Motor neuron (in vitro differentiated cells): ENCODE measurements around the gene DLG2. TPM values are rescaled to one million over a fixed set of nuclear protein-coding genes. Genes with fewer than 3 reads are reported as not detected.

ENCODE experiments used
- ATAC-seq, 8 experiments: fragments of 200-7000 bp; cut with Tn5 transposase; replicated peaks in 6 of 8; 2 replicates each; pipeline ENCODE4 v1.8.0; 2021; ENCODE audit warnings: mild to moderate bottlenecking in 8 of 8, moderate library complexity in 8 of 8
- H3K27ac ChIP-seq, 2 donors: fragments of 250-450 bp; sonication (Bioruptor Pico); 2 replicates each; pipeline ENCODE4 v1.9.0; 2021; ENCODE audit warnings: antibody characterized with exemption in 2 of 2, mild to moderate bottlenecking in 2 of 2, moderate library complexity in 1 of 2
- H3K4me1 ChIP-seq, 2 donors: fragments of 250-450 bp; sonication (Bioruptor Pico); replicated peaks in 1 of 2; 2 replicates each; pipeline ENCODE4 v1.6.1; 2021; ENCODE audit warnings: antibody characterized with exemption in 2 of 2, mild to moderate bottlenecking in 2 of 2, moderate library complexity in 1 of 2
- H3K4me3 ChIP-seq, 5 donors: fragments of 250-450 bp; sonication (Bioruptor Pico); 2 replicates each; pipeline ENCODE4 v1.9.0; 2021; ENCODE audit warnings: antibody characterized with exemption in 5 of 5, mild to moderate bottlenecking in 5 of 5, moderate library complexity in 4 of 5
- WGBS, 10 experiments: fragments of 450-650 bp; shearing (Covaris generic); methylation state at CpG; one replicate each; pipeline ENCODE4 v1.0.0; 2022; 5-methylcytosine and 5-hydroxymethylcytosine counted together
- in situ Hi-C, 9 experiments: fragments of 400-800 bp; cut with MboI; loops; one replicate each; pipeline ENCODE4 v1.15.0; 2021; ENCODE audit warnings: low sequenced_read_pairs in 9 of 9, low pct_unique_long_range_greater_than_20kb in 2 of 9; ENCODE audit not compliant: unreplicated experiment in 9 of 9
- total RNA-seq, 8 experiments: library from RNA; unstranded; fragments of 300-600 nt; gene quantifications; 2 replicates each; pipeline versions ENCODE4 v1.2.3 to v1.2.4, GENCODE V29; 2022

The DLG2 gene
- total RNA-seq, 8 experiments from 2014 or later = 1.3 to 17.5 (median 6.5) TPM

DNA sequence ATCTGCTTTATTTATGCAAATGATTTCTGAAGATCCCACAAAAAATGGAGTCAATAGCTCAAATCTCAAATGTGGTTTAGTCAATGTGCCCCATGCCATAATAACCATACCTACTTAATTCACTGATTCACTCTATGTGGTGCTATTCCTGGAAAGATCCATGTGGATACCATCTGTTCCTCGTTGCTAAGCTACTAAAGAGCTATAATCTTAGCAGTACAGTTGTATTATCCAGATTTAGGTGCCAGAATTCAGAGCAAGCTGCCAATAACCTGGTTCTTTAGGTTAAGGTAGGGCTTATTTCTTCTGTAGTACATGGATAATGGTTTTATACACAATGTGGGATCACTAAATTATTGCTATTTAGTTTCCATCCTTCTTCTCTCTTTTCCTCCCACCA lies 1366.3 kb downstream of the DLG2 start:
- in situ Hi-C loops = loop anchor here in 3 of 9 experiments (25.0 kb wide), 1 partner anchor 424 kb away; no protein-coding TSS in a partner anchor
- peak in 3 of 8 experiments; percentile 36 to 74 (median 48) for ATAC-seq
- H3K4me3 ChIP-seq = no peak overlapping the region
- no peaks in the 10 kb centered on the region for H3K4me1 ChIP-seq
- 0 to 67% (median 0%) methylated on average over 1 of the region's 1 CpG; no CpG with 5 or more reads in 3 of the 10 experiments for whole genome bisulfite sequencing, 10 experiments
- H3K27ac ChIP-seq = no peak overlapping the region

- no peak for ATAC-seq
- no peak overlapping the region for H3K4me3 ChIP-seq
- no peak overlapping the region for H3K27ac ChIP-seq
- 73 to 100% (median 100%) methylated on average over 1 of the region's 1 CpG; no CpG with 5 or more reads in 6 of the 10 experiments for WGBS, 10 experiments
- in situ Hi-C loops = loop anchor here in 3 of 9 experiments (25.0 kb wide), 1 partner anchor 419 kb away; no protein-coding TSS in a partner anchor
- H3K4me1 ChIP-seq = no peaks in the 10 kb centered on the region
Observed at GRCh38 chr11:84256618-84257017, 1370.5 kb downstream of the DLG2 start.

- 40 to 96% (median 75%) methylated on average over 2 to 5 of the region's 5 CpGs; no CpG with 5 or more reads in 6 of the 10 experiments for WGBS, 10 experiments
- no peak overlapping the region for H3K27ac ChIP-seq
- H3K4me1 ChIP-seq = no peaks in the 10 kb centered on the region
- ATAC-seq = no peak
- in situ Hi-C loops = loop anchor here in 3 of 9 experiments (25.0 kb wide), 1 partner anchor 418 kb away; no protein-coding TSS in a partner anchor
- H3K4me3 ChIP-seq = no peak overlapping the region
Observed at GRCh38 chr11:84255483-84255882, 1371.7 kb downstream of the DLG2 start.

DNA sequence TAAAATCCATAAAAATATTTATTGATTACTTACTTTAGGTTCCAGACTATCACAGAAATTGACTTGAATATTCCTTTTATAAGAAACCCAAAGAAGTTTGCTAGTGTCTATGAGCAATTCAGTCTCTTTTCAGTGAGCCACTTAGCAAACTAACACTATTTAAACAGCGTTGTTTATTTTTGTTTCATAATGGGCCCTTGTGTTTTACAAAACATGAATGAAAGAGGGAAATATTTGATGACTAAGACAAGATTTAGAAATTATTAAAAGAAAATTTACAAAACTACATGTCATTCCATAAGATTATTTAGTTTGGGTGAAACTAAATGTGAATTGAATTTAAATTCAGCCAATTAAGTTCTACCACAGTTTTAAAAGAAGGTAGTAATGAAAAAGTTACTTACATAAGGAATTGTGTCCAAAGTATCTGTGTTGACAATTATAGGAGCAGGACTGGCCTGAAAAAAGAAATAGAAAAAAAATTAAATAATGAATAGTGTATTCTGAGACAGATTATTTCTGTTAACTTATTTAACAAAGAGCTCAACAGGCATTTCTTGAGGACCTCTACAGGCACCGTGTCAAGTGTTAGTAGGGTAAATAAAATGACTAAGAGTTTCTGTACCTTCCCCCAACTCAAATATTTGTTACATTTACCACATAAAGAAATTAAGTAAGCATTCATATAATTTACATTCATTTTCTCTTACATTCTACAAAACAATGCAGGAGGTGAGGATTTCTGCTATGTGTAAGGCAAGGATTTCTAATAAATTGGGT lies 1376.1 kb downstream of the DLG2 start:
- ATAC-seq = no peak
- no peak overlapping the region for H3K27ac ChIP-seq
- 22 to 100% (median 80%) methylated on average over 1 to 2 of the region's 2 CpGs; no CpG with 5 or more reads in 1 of the 10 experiments for WGBS, 10 experiments

DNA sequence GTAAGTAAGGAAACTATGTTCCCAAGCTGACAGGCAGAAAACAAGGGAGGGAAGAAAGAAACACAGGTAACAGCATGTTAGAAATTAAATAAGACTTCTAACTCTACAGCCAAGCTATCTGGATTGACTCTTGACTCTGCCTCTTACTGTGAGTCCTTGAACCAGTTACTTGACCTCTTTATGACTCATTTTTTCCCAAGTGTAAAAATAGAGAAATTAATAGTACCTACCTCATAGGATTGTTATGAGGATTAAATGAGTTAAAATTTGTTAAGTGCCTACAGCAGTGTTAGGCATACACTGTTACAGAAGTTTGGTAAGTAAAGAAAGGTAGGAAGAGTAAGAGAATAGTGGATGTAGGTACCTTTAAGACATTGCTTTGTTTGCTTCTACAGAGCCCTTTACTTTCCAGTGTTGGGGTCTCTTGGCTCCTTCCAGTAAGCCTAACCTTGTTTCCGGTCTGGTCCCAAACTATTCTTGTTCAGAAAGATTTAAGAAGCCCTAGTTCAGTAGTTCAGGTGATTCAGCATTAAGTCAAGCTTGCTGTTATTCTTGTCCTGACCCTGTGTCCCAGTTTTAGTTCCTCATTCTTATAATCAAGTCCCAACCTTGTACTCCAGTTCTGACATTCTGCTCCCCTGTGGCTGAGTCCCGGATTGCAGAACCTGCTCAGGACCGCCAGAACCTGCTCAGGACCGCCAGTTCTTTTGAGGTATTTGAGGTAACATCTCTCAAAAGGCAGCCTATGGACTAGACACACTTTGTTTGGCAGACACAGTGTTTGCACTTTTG lies 1377.6 kb downstream of the DLG2 start:
- 27 to 100% (median 81%) methylated on average over 1 to 4 of the region's 4 CpGs; no CpG with 5 or more reads in 3 of the 10 experiments for WGBS, 10 experiments
- H3K4me1 ChIP-seq = peaks cover 0 to 4% of the 10 kb centered on the region in 2 donors
- no peak overlapping the region for H3K27ac ChIP-seq
- ATAC-seq = no peak
- no peak overlapping the region for H3K4me3 ChIP-seq
- in situ Hi-C loops = loop anchor here in 3 of 9 experiments (25.0 kb wide), 1 partner anchor 412 kb away; no protein-coding TSS in a partner anchor

More for the DNA sequence above, 1376.1 kb downstream of the DLG2 start:
- in situ Hi-C loops = loop anchor here in 3 of 9 experiments (25.0 kb wide), 1 partner anchor 414 kb away; no protein-coding TSS in a partner anchor
- Histone ChIP-seq H3K4me3 (no peak overlapping the region), H3K4me1 (peaks cover 0 to 4% of the 10 kb centered on the region in 2 donors)

DNA sequence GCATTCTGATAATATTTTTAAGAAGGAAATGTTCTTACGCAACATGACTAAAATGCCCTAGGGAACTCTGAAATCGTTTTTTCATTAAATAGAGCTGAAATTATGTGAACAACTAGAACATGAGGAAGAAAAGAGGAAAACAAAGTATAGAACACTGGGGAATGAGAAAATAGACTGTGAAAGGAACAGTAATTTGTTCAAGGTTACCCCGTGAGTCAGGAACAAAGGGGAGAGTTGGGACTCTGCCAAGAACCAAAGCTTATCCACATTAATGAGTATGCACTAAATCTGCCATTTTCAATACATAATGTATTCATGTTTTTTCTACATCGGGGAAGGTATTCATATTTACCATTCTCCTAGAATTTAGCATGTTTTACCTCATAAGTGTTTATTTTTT lies 1379.2 kb downstream of the DLG2 start:
- Histone ChIP-seq H3K4me3 (no peak overlapping the region), H3K4me1 (peaks cover 0 to 4% of the 10 kb centered on the region in 2 donors), H3K27ac (no peak overlapping the region)
- in situ Hi-C loops = no loop called here
- peak in 3 of 8 experiments; percentile 66 to 73 (median 66) for ATAC-seq
- 31 to 84% (median 59%) methylated on average over 3 to 4 of the region's 4 CpGs for WGBS, 10 experiments

DNA sequence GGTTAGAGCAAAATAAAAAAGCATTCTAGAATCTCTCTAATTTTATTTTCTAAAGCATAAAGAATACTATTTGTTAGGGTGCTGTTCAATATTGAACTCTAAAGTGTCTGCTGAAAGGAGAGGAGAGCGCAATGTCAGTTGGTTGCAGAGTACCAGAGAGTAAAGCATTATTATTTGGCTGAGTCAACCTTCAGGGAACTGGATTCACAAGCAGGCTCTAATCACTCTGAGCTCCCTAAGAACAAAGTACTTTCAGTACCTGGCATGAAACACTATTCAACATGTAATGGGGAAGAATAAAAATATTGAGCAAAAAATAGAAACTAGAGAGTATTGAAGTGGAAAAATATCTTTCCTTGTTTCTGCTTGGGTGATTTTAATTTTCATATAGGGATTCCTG lies 1380.0 kb downstream of the DLG2 start:
- ATAC-seq = no peak
- H3K27ac ChIP-seq = no peak overlapping the region
- H3K4me3 ChIP-seq = no peak overlapping the region
- in situ Hi-C loops = no loop called here
- 80 to 100% (median 100%) methylated on average over 1 of the region's 1 CpG; no CpG with 5 or more reads in 2 of the 10 experiments for WGBS, 10 experiments
- H3K4me1 ChIP-seq = peaks cover 0 to 4% of the 10 kb centered on the region in 2 donors

DNA sequence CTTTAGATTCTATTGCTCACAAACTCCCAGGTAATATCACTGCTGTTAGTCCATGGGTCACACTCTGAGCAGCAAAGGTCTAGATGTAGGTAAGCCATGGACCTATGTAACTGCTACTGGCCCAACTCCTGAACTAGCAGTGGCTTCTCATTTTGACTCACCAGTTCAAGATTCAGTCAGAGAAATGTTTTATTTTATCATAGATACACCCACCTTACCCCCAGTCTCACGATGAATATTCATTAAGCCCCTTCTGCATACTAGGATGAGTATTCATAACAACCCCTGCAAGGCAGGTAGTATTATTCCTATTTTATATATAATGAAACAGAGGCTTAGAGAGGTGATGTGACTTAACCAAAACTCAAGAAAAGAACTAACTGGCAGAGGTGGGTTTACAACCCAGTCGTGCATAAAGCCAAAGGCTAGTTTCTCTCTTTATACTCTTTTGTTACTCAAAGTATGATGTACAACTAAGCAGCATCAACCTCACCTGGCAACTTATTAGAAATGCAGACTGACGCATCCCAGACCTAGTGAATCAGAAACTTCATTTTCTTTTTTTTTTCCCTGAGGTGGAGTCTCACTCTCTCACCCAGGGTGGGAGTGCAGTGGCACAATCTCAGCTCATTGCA lies 1383.4 kb downstream of the DLG2 start:
- no peak overlapping the region for H3K27ac ChIP-seq
- ATAC-seq = no peak
- 10 to 100% (median 92%) methylated on average over 1 to 3 of the region's 3 CpGs; no CpG with 5 or more reads in 2 of the 10 experiments for WGBS, 10 experiments
- in situ Hi-C loops = no loop called here
- peaks cover 0 to 7% of the 10 kb centered on the region in 2 donors for H3K4me1 ChIP-seq
- H3K4me3 ChIP-seq = no peak overlapping the region

- Histone ChIP-seq H3K27ac (no peak overlapping the region), H3K4me3 (no peak overlapping the region), H3K4me1 (peaks cover 0 to 2% of the 10 kb centered on the region in 2 donors)
- in situ Hi-C loops = no loop called here
- 0 to 100% (median 47%) methylated on average over 1 to 4 of the region's 5 CpGs for WGBS, 10 experiments
- ATAC-seq = peak in 3 of 8 experiments; percentile 47 to 54 (median 48)
Observed at GRCh38 chr11:84241343-84242131, 1385.6 kb downstream of the DLG2 start.

- peaks cover 0 to 2% of the 10 kb centered on the region in 2 donors for H3K4me1 ChIP-seq
- 20 to 100% (median 92%) methylated on average over 1 of the region's 1 CpG; no CpG with 5 or more reads in 4 of the 10 experiments for WGBS, 10 experiments
- in situ Hi-C loops = no loop called here
- H3K4me3 ChIP-seq = no peak overlapping the region
- no peak overlapping the region for H3K27ac ChIP-seq
- no peak for ATAC-seq
Observed at GRCh38 chr11:84240847-84241246, 1386.3 kb downstream of the DLG2 start.

GRCh38 chr11:84236436-84236835 lies 1390.7 kb downstream of the DLG2 start:
- Histone ChIP-seq H3K4me3 (no peak overlapping the region), H3K27ac (no peak overlapping the region), H3K4me1 (peaks cover 2 to 5% of the 10 kb centered on the region in 2 donors)
- ATAC-seq = no peak
- in situ Hi-C loops = no loop called here
